HCT116 (cell line): ENCODE results near the gene TIMM10B.

Experiments
- EZH2 ChIP-seq: fragments of 200-600 bp; sonication (generic); IDR thresholded peaks from 2 replicates; pipeline ENCODE4 v1.6.1; 2017; ENCODE audit warnings: antibody characterized with exemption, mixed run types
- POLR2AphosphoS5 ChIP-seq: IDR thresholded peaks from 2 replicates; pipeline ENCODE4 v1.6.1; 2011; ENCODE audit warnings: mild to moderate bottlenecking, low read depth, low read length, moderate library complexity

DNA sequence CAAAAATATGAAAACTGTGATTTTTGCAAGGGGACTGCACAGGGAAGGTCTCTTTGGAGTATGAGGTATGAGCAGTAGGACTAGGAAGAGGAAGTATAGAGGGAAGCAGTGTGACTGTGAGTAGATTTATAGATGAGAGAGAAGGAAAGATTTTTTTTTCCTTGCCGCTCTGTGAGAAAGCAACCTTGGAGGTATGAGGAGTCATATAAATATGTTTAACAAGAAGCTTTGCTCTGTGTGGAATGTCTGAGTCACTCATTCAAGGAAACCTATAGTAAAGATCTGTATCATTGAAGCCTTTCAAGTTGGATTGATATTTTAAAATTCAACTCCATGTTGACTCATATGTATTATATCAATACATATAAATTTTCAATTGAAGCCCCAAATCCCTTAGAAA is 42.0 kb downstream of the TIMM10B start:
- TF ChIP-seq EZH2 = no peak
- TF ChIP-seq POLR2AphosphoS5 = no peak
